Cardiac fibroblast (primary cell): ENCODE results near the gene IL1RAPL2.

ENCODE experiments used
- DNase-seq, 2 donors: peaks; one replicate each; pipeline versions ENCODE4 v3.0.0 to v3.0.0-alpha.2; 2010; ENCODE audit warnings: low read depth in 2 of 2
- H3K4me3 ChIP-seq, 2 donors: replicated peaks in 1 of 2; 1 replicate in 1 of 2; 2 replicates in 1 of 2; pipeline ENCODE4 v1.5.1; 2011; ENCODE audit warnings: low read depth in 2 of 2, low read length in 2 of 2, mild to moderate bottlenecking in 2 of 2, moderate library complexity in 1 of 2
- TF ChIP-seq, protein P1 (sequence below): IDR thresholded peaks from one replicate; pipeline ENCODE4 v1.5.1; 2011; ENCODE audit warnings: low read depth, mild to moderate bottlenecking, low read length, inconsistent platforms

The IL1RAPL2 gene

GRCh38 chrX:105463473-105463872, 897.5 kb downstream of the IL1RAPL2 start:
- DNase-seq = peak; percentile 32 to 60
- TF ChIP-seq, protein P1, sequence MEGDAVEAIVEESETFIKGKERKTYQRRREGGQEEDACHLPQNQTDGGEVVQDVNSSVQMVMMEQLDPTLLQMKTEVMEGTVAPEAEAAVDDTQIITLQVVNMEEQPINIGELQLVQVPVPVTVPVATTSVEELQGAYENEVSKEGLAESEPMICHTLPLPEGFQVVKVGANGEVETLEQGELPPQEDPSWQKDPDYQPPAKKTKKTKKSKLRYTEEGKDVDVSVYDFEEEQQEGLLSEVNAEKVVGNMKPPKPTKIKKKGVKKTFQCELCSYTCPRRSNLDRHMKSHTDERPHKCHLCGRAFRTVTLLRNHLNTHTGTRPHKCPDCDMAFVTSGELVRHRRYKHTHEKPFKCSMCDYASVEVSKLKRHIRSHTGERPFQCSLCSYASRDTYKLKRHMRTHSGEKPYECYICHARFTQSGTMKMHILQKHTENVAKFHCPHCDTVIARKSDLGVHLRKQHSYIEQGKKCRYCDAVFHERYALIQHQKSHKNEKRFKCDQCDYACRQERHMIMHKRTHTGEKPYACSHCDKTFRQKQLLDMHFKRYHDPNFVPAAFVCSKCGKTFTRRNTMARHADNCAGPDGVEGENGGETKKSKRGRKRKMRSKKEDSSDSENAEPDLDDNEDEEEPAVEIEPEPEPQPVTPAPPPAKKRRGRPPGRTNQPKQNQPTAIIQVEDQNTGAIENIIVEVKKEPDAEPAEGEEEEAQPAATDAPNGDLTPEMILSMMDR = no peak
- H3K4me3 ChIP-seq = no peak overlapping the region

DNA sequence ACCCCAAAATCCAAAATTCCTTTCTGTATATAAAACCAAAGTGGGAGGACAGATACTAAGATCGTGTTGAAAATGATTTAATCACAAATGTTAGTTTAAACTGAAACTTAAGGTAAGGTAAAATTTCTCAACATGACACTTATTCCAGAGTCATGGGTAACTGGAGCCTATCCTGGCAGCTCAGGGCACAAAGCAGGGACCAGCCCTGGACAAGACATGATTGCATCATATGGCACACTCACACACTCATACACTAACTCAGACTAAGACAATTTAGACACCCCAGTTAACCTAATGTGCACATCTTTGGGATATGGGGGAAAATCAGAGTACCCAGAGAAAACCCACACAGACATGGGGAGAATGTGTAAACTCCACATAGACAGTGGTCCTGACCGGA, 898.6 kb downstream of the IL1RAPL2 start:
- no peak for DNase-seq
- no peak overlapping the region for H3K4me3 ChIP-seq

GRCh38 chrX:105468741-105469140, 902.7 kb downstream of the IL1RAPL2 start:
- no peak overlapping the region for H3K4me3 ChIP-seq
- no peak for DNase-seq
- TF ChIP-seq, protein P1 = no peak

More for the DNA sequence above, 898.6 kb downstream of the IL1RAPL2 start:
- TF ChIP-seq, protein P1 = no peak

DNA sequence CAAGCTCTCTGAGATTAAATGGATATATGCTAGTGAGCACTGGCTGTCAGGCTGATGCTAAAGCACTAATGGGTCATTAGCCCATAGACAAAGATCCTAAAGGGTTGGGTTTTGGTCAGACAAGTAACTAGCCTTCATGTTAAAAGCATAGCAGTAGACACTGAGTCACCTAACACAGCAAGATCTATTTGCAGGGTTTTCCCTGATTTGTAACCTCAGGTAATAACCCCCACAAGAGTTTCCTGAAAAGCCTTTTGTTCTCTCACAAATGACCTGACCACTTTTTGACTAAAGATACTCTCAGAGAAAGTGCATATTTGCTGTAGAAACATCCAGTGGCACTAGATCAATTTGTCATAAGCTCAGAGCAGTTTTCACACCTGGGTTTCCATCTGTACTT, 905.6 kb downstream of the IL1RAPL2 start:
- DNase-seq = no peak
- TF ChIP-seq, protein P1 = no peak
- no peak overlapping the region for H3K4me3 ChIP-seq

DNA sequence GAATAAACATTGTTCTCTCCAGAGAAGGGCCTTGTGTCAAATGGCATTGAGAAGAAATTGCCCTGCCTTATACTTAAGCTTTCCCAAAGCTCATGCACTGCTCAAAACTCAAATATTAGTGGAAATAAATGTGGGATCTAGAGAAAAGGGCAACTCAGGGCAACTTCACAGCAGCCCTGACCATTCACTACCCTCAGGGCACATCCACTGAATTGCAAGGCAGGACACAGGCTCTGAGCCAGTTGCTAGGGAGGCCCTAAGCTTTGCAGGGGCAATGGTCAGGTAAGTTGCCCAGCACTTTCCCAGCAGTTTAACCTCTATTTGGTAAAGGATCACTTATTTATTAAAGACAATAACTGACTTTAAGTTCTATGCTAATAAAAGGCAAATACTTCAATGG, 909.8 kb downstream of the IL1RAPL2 start:
- DNase-seq = no peak
- no peak overlapping the region for H3K4me3 ChIP-seq
- TF ChIP-seq, protein P1 = no peak

- TF ChIP-seq, protein P1 = no peak
- no peak overlapping the region for H3K4me3 ChIP-seq
- DNase-seq = peak; percentile 23 to 72
Measured at GRCh38 chrX:105477351-105477750, 911.4 kb downstream of the IL1RAPL2 start.

GRCh38 chrX:105480646-105481310, 914.8 kb downstream of the IL1RAPL2 start:
- no peak for DNase-seq
- TF ChIP-seq, protein P1 = no peak
- no peak overlapping the region for H3K4me3 ChIP-seq
